Choroid plexus epithelial cell (primary cell): ENCODE data around the gene SDCBP2.

Experiments used
- DNase-seq: peaks from one replicate; pipeline ENCODE4 v3.0.0-alpha.2; 2010; ENCODE audit warnings: low read depth
- H3K4me3 ChIP-seq: 2 replicates; pipeline ENCODE4 v1.5.1; 2011; ENCODE audit warnings: low read depth, mild to moderate bottlenecking, control low read depth, low read length, moderate library complexity
- TF ChIP-seq, protein P1 (sequence below): conservative IDR thresholded peaks from 2 replicates; pipeline ENCODE4 v1.5.1; 2011; ENCODE audit warnings: low read depth, mild to moderate bottlenecking, control low read depth, inconsistent platforms, low read length, moderate library complexity

The SDCBP2 gene

DNA sequence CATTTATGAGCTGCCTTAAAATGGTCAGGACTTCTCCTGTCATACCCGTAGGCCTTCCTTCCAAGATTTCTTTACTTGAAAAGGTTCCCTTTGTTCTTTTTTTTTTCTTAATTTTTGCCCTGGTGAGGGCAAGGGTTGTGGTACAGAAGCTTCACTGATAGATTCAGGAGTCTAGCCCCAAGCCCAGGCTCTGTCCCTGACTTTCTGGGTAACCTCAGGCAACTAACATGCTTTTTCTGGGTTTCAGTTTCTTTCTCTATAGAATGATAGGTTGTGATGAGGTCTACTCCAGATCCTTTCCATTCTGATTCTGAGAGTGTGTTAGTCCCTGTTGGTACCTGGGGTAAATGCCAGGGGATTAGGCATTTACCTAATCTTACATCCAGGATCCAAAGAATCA lies 41.6 kb downstream of the SDCBP2 start:
- TF ChIP-seq, protein P1, sequence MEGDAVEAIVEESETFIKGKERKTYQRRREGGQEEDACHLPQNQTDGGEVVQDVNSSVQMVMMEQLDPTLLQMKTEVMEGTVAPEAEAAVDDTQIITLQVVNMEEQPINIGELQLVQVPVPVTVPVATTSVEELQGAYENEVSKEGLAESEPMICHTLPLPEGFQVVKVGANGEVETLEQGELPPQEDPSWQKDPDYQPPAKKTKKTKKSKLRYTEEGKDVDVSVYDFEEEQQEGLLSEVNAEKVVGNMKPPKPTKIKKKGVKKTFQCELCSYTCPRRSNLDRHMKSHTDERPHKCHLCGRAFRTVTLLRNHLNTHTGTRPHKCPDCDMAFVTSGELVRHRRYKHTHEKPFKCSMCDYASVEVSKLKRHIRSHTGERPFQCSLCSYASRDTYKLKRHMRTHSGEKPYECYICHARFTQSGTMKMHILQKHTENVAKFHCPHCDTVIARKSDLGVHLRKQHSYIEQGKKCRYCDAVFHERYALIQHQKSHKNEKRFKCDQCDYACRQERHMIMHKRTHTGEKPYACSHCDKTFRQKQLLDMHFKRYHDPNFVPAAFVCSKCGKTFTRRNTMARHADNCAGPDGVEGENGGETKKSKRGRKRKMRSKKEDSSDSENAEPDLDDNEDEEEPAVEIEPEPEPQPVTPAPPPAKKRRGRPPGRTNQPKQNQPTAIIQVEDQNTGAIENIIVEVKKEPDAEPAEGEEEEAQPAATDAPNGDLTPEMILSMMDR = no peak
- no peak for DNase-seq
- H3K4me3 ChIP-seq = no peak overlapping the region

DNA sequence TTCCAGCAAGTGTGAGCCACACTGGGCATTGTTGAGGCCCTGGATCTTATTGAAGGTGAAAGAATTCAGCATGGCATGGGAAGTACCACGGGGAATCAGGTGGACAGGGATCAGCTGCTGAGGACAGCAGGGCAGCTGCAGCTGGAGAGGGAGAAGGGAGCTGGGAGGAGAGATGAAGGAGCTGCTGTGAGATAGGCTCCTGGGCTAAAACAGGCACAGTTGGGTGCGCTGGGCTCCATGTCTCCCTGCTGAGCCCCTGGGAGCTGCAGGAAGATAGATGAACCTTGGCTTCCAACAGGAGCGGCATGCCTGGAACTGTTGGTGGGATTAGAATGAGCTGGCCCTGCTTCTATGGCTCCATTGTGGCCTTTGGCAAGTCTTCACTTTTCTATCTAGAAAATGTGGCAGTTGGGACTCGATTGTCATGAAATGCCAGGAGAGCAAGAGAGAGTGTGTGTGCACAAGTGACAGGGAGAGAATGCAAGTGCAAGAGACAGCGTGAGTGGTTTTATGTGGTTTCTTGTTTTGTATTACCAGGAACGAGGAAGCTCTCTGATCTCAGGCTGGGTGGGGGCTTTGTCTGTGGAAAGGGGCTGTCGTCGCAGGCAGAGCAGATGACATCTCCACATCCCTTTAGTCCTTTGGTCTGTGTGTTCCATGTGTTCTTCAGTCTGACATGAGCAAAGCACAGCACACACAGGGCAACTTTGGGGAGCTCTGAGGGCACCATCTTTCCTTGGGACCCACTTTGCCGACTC lies 42.5 kb downstream of the SDCBP2 start:
- DNase-seq = no peak
- no peak overlapping the region for H3K4me3 ChIP-seq

DNA sequence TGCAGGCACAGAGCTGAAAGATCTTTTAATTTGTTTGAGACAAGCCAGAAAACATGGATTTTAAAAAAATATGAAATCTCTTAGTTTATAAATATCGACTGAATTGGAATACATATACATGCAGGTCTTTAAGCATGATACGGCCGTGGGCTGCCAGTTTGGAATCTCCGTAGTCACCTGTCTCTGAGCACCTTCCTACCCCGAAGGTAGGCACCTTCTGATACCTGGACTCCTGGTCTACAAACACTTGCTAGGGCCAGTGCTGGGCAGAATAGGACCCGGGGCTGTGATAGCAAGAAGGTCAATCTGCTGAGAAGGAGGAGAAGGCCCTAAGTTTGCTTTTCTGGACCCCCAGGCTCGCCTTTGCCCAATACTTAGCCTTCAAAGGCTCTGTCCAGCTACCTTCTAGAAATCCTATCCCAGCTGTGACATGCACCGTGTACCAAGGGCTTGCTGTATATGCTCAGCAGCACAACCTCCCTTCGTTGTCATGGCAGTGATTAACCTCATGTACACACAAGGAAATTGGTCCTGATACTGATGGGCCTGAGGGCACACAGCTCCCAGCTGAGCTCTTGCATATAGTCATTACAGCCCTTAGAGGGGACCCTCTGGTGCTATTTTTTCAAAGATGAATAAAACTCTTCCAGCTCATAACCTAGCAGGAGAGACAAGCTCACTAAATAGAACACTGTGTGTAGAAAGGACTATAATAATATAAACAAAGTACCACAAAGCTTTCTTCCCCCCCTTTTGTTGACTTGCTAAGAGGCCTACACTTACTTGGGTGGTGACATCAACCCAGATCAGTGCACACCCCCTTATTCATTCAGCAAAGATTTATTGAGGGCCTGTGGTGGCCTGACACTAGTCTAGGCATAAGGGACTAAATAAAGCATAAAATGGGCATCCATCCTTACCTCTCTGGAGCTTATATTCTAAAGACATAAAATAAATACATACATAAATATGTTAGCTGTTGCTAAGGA lies 45.1 kb downstream of the SDCBP2 start:
- TF ChIP-seq, protein P1 = no peak
- DNase-seq = no peak
- H3K4me3 ChIP-seq = no peak overlapping the region

More for the DNA sequence above, 42.5 kb downstream of the SDCBP2 start:
- TF ChIP-seq, protein P1 = no peak

DNA sequence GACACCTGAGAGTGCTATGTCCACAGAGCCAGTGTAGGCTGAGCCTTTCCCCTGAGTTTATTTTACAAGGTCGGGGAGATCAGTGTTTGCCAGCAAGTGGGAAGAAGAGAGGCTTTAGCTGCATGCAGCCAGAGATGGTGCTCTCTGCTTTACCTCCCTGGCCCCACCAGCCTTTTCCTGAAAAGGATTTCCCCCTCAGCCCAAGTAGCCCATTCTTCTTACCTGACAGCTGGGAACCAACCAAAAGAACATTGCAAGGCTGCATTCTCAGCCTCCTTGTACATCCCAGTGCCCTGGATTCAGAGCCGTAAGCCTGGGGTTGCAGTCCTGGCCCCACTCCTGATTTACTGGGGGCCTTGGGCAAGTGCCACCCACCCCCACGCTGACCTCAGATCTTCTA lies 46.0 kb downstream of the SDCBP2 start:
- no peak overlapping the region for H3K4me3 ChIP-seq
- TF ChIP-seq, protein P1 = no peak
- no peak for DNase-seq

DNA sequence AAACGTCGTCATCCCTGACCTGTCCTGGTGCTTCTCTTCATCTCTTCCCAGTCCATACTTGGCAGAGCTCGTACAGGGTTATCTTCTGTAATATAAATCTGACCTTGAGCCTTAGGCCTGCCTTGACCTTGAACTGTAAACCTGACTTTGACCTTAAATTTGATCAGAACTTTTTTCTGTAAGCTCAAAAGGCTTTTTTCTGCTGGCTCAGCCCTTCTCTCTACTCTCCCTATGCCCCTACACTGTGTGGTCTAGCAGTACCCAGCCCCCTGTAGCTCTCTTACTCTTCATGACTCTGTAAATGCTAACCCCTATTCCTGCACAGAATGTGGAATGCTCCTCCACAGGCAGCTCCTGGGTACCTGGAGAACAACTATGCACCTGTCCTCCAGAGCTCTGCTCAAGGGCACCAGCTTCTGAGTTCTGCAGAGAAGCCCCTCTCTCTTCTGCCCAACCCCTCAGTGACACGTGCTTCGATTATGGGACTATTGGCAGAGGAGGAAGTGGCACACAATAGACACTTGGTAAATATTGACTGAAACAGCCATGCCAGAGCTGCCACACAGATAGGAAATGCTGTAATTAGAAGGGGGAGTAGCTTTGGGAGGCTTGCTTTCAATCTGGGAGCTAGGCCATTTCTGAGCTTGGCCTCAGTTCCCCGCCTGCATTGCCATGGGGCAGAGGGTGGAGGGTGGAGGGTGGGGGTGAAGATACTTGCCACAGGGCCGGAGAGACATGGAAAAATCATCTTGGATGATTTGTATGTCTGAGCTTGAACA lies 47.5 kb downstream of the SDCBP2 start:
- DNase-seq = no peak
- H3K4me3 ChIP-seq = no peak overlapping the region
- TF ChIP-seq, protein P1 = no peak

DNA sequence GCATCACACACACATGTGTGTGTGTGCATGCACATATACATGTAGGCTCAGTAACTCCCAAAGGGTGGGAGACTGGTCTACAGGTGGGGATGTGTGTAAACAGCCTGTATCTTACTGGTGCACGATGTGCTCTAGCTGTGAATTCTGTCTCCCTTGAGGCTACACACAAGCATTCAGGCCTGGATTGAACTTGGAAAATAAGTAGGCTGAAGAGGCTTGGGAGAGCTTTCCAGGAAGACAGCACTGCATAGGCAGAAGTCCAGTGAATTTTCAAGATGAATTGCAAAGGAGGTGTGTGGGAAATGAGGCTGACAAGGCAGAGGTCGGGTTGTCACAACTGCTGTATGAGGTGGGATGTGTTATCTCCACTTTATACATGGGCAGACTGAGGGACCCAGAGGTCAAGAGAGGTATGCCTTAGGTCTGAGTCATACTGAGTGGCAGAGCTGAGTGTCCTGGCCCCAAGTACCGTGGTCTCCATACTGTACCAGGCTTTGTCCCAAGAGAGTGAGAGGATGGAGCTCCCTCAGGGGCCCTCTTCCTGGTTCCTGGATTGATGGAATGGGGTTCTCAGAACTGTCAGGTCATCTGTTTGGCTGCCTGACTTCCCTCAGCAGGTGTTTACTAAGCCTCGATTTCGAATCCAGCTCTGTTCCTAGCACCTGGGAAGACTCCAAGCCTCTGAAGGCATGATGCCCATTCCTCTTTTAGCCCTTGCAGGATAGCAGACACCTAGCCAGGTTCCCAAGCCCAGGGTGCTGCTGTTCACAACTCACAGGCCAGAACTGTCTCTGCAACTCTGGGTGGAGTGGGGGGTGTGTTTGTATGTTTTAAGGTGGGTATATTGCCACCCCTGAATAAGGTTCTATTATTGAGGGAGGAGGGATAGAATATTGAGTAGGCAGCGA lies 48.5 kb downstream of the SDCBP2 start:
- TF ChIP-seq, protein P1 = no peak
- DNase-seq = no peak

More for the DNA sequence above, 48.5 kb downstream of the SDCBP2 start:
- H3K4me3 ChIP-seq = no peak overlapping the region
